Neuronal stem cell (in vitro differentiated cells): ENCODE measurements around the gene TRPM3.

Experiments used
- DNase-seq: peaks from one replicate; pipeline ENCODE4 v3.0.0-alpha.2; 2013; ENCODE audit warnings: low spot score
- H2AFZ ChIP-seq: one replicate; pipeline ENCODE4 v1.6.1; 2013; ENCODE audit warnings: mild to moderate bottlenecking, low read length, inconsistent platforms
- H2AK5ac ChIP-seq: 2 replicates; pipeline ENCODE4 v1.6.1; 2013; ENCODE audit warnings: low read depth, mild to moderate bottlenecking, inconsistent platforms, low read length, moderate library complexity, mixed read lengths
- H2BK120ac ChIP-seq: 2 replicates; pipeline ENCODE4 v1.6.1; 2013; ENCODE audit warnings: low read depth, mild to moderate bottlenecking, inconsistent platforms, low read length, moderate library complexity, mixed read lengths
- H2BK12ac ChIP-seq: one replicate; pipeline ENCODE4 v1.6.1; 2013; ENCODE audit warnings: low read length, inconsistent platforms
- H2BK15ac ChIP-seq: 2 replicates; pipeline ENCODE4 v1.6.1; 2013; ENCODE audit warnings: mild to moderate bottlenecking, low read length, inconsistent platforms, mixed read lengths
- H2BK5ac ChIP-seq: one replicate; pipeline ENCODE4 v1.6.1; 2013; ENCODE audit warnings: inconsistent platforms, mild to moderate bottlenecking, low read length, moderate library complexity
- H3K14ac ChIP-seq: one replicate; pipeline ENCODE4 v1.6.1; 2013; ENCODE audit warnings: low read length, inconsistent platforms
- H3K18ac ChIP-seq: 2 replicates; pipeline ENCODE4 v1.6.1; 2013; ENCODE audit warnings: low read length, inconsistent platforms
- H3K23ac ChIP-seq: 2 replicates; pipeline ENCODE4 v1.6.1; 2013; ENCODE audit warnings: low read depth, mild to moderate bottlenecking, mixed read lengths, low read length, inconsistent platforms; ENCODE audit not compliant: poor library complexity
- H3K27ac ChIP-seq: replicated peaks from 3 replicates; pipeline ENCODE4 v1.5.1; 2013; ENCODE audit warnings: low read length, inconsistent platforms
- H3K27me3 ChIP-seq, 3 experiments: 2 replicates each; pipeline ENCODE4 v1.6.1; 2013; ENCODE audit warnings: low read length in 3 of 3, mild to moderate bottlenecking in 2 of 3, inconsistent platforms in 1 of 3, low read depth in 1 of 3, mixed read lengths in 1 of 3, moderate library complexity in 1 of 3; ENCODE audit not compliant: control insufficient read depth in 3 of 3, insufficient read depth in 3 of 3
- H3K36me3 ChIP-seq, 2 donors: replicated peaks in 1 of 2; 2 replicates each; pipeline ENCODE4 v1.6.1; 2013; ENCODE audit warnings: low read length in 2 of 2; ENCODE audit not compliant: control insufficient read depth in 2 of 2, insufficient read depth in 2 of 2
- H3K4ac ChIP-seq: 2 replicates; pipeline ENCODE4 v1.6.1; 2013; ENCODE audit warnings: inconsistent platforms, mild to moderate bottlenecking, low read length, moderate library complexity
- H3K4me1 ChIP-seq, 2 donors: 1 replicate in 1 of 2; 2 replicates in 1 of 2; pipeline ENCODE4 v1.6.1; 2013; ENCODE audit warnings: low read length in 2 of 2, low read depth in 1 of 2; ENCODE audit not compliant: control insufficient read depth in 2 of 2, insufficient read depth in 1 of 2
- H3K4me2 ChIP-seq: one replicate; pipeline ENCODE4 v1.6.1; 2013; ENCODE audit warnings: mild to moderate bottlenecking, low read length, inconsistent platforms; ENCODE audit not compliant: insufficient read depth, poor library complexity, severe bottlenecking
- H3K4me3 ChIP-seq, 2 donors: 2 replicates each; pipeline ENCODE4 v1.5.1; 2013; ENCODE audit warnings: low read length in 2 of 2, mild to moderate bottlenecking in 2 of 2, inconsistent platforms in 1 of 2, moderate library complexity in 1 of 2
- H3K79me1 ChIP-seq: one replicate; pipeline ENCODE4 v1.6.1; 2013; ENCODE audit warnings: low read depth, mild to moderate bottlenecking, inconsistent platforms, low read length, moderate library complexity
- H3K9ac ChIP-seq: one replicate; pipeline ENCODE4 v1.6.1; 2013; ENCODE audit warnings: mild to moderate bottlenecking, low read depth, low read length, inconsistent platforms; ENCODE audit not compliant: poor library complexity
- H3K9me3 ChIP-seq, 2 donors: replicated peaks in 1 of 2; 2 replicates each; pipeline versions ENCODE3 to v1.6.1; 2013; ENCODE audit warnings: low read length in 2 of 2, mild to moderate bottlenecking in 2 of 2, inconsistent platforms in 1 of 2, low read depth in 1 of 2, mixed read lengths in 1 of 2, moderate library complexity in 1 of 2; ENCODE audit not compliant: control insufficient read depth in 2 of 2, insufficient read depth in 1 of 2
- H4K8ac ChIP-seq: one replicate; pipeline ENCODE4 v1.6.1; 2013; ENCODE audit warnings: low read depth, mild to moderate bottlenecking, inconsistent platforms, low read length, moderate library complexity
- H4K91ac ChIP-seq: one replicate; pipeline ENCODE4 v1.6.1; 2013; ENCODE audit warnings: low read length, low read depth, mild to moderate bottlenecking, inconsistent platforms; ENCODE audit not compliant: poor library complexity
- WGBS, 2 donors: extraction: QIAGEN DNeasy Blood & Tissue Kit; methylation state at CpG; one replicate each; pipeline ENCODE4 v1.1.7; 2013; ENCODE audit warnings: missing lambda C conversion rate in 2 of 2, mixed read lengths in 1 of 2; ENCODE audit not compliant: insufficient read length in 2 of 2, insufficient replicate concordance in 1 of 2; ENCODE audit errors: extremely low coverage in 2 of 2; 5-methylcytosine and 5-hydroxymethylcytosine counted together

TRPM3 gene

DNA sequence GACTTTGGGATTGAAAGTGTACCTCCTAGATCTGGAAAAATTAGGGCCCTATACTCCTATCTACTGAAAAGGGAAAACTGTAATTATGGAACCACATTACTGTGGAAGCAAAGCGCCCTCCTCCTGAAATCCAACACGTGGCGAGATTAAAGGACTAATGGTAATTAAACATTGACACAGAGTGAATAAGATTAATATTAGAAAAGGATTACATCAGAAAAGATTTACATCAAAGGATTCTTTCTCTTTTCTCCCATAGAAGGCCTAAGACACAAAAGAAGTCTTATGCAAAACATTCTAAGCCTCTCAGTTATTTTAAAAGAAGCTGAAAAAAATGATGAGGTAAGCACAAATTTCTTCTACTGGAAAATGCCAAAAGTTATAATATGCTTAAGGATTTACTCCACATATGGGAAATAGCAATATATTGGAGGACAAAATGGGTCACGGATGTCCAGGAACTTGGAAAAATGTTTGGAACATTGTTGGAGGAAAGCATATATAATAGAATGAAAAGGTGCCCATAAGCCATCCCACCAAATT is 227.8 kb downstream of the TRPM3 start:
- no CpG with 5 or more reads among the region's 4 CpGs for WGBS, 2 donors
- Histone ChIP-seq H3K79me1 (no peaks in the 10 kb centered on the region), H2BK5ac (no peak overlapping the region), H3K18ac (no peak overlapping the region), H3K9ac (no peak overlapping the region), H2BK120ac (no peak overlapping the region), H2BK15ac (no peak overlapping the region), H3K4me1 (no peaks in the 10 kb centered on the region), H3K36me3 (no peaks in the 10 kb centered on the region), H3K27ac (no peak overlapping the region), H3K4me2 (no peak overlapping the region), H3K27me3 (no peaks in the 10 kb centered on the region), H3K4me3 (no peak overlapping the region), H3K4ac (no peak overlapping the region), H3K14ac (no peak overlapping the region), H4K91ac (no peak overlapping the region), H3K23ac (no peak overlapping the region), H2AFZ (no peak overlapping the region), H2BK12ac (no peak overlapping the region), H2AK5ac (no peak overlapping the region), H3K9me3 (peaks cover 0 to under 1% of the 10 kb centered on the region in 2 donors), H4K8ac (no peak overlapping the region)
- no peak for DNase-seq

DNA sequence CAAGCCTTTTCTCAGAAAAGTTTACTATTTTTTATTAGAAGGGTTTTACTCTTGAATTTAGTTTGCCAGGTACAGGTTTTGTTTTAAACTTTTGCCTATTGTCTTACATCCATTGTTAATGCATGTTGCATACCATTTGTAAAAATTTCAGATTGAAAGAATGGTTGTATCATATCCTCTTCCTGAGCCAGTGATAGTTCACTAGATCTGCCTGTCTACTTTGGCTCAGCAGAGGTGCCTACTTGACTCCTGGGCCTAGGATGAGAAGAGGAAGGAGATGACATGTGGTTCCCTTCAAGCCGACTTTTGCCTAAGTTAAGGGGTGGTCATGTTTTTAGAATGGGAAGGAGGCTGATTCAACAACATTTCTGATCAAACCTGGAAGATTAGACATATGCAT is 232.9 kb downstream of the TRPM3 start:
- no peak overlapping the region for H3K4me2 ChIP-seq
- no peak overlapping the region for H2BK15ac ChIP-seq
- H4K91ac ChIP-seq = no peak overlapping the region
- no peak overlapping the region for H3K18ac ChIP-seq
- no peak overlapping the region for H2BK120ac ChIP-seq
- H3K27me3 ChIP-seq = no peaks in the 10 kb centered on the region
- no peak overlapping the region for H2AFZ ChIP-seq
- H4K8ac ChIP-seq = no peak overlapping the region
- H3K36me3 ChIP-seq = no peaks in the 10 kb centered on the region
- H3K14ac ChIP-seq = no peak overlapping the region
- no peaks in the 10 kb centered on the region for H3K79me1 ChIP-seq
- WGBS, 2 donors = no CpG with 5 or more reads among the region's 1 CpG
- no peaks in the 10 kb centered on the region for H3K9me3 ChIP-seq
- H2BK5ac ChIP-seq = no peak overlapping the region
- H3K23ac ChIP-seq = no peak overlapping the region
- H3K27ac ChIP-seq = no peak overlapping the region
- H3K4ac ChIP-seq = no peak overlapping the region
- peaks cover 0 to 8% of the 10 kb centered on the region in 2 donors for H3K4me1 ChIP-seq
- no peak overlapping the region for H3K9ac ChIP-seq
- H2BK12ac ChIP-seq = no peak overlapping the region
- H2AK5ac ChIP-seq = no peak overlapping the region
- DNase-seq = no peak
- H3K4me3 ChIP-seq = no peak overlapping the region

DNA sequence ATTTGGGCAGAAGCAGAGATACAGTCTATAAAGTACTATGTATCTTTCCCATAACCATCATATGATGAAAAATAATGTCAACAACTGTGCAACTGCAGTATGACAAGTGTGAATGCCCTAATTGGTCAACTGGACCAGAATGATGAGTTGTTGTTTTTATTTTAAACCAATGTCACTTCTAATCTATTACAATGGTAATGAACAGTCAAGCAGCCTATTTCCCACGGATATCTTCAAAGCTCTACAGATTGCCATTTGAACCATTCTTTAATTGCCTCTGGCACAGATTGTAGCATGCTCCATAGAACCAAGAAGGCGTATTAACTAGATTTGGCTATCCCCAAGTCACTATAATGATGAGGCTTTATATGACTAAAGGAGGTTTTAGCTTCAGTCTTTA is 233.6 kb downstream of the TRPM3 start:
- H3K9me3 ChIP-seq = no peaks in the 10 kb centered on the region
- H3K27me3 ChIP-seq = no peaks in the 10 kb centered on the region
- H2AK5ac ChIP-seq = no peak overlapping the region
- no peak overlapping the region for H2BK12ac ChIP-seq
- H3K4me1 ChIP-seq = peaks cover 0 to 8% of the 10 kb centered on the region in 2 donors
- H3K36me3 ChIP-seq = no peaks in the 10 kb centered on the region
- H3K4ac ChIP-seq = no peak overlapping the region
- H2BK15ac ChIP-seq = no peak overlapping the region
- H3K4me3 ChIP-seq = no peak overlapping the region
- H2BK5ac ChIP-seq = no peak overlapping the region
- H2BK120ac ChIP-seq = no peak overlapping the region
- no peak overlapping the region for H3K27ac ChIP-seq
- no peak for DNase-seq
- H3K18ac ChIP-seq = no peak overlapping the region
- H3K23ac ChIP-seq = no peak overlapping the region
- no peak overlapping the region for H4K91ac ChIP-seq
- H3K4me2 ChIP-seq = no peak overlapping the region
- H4K8ac ChIP-seq = no peak overlapping the region
- no CpG with 5 or more reads among the region's 2 CpGs for WGBS, 2 donors
- H3K79me1 ChIP-seq = no peaks in the 10 kb centered on the region
- H2AFZ ChIP-seq = no peak overlapping the region
- H3K14ac ChIP-seq = no peak overlapping the region
- H3K9ac ChIP-seq = no peak overlapping the region

DNA sequence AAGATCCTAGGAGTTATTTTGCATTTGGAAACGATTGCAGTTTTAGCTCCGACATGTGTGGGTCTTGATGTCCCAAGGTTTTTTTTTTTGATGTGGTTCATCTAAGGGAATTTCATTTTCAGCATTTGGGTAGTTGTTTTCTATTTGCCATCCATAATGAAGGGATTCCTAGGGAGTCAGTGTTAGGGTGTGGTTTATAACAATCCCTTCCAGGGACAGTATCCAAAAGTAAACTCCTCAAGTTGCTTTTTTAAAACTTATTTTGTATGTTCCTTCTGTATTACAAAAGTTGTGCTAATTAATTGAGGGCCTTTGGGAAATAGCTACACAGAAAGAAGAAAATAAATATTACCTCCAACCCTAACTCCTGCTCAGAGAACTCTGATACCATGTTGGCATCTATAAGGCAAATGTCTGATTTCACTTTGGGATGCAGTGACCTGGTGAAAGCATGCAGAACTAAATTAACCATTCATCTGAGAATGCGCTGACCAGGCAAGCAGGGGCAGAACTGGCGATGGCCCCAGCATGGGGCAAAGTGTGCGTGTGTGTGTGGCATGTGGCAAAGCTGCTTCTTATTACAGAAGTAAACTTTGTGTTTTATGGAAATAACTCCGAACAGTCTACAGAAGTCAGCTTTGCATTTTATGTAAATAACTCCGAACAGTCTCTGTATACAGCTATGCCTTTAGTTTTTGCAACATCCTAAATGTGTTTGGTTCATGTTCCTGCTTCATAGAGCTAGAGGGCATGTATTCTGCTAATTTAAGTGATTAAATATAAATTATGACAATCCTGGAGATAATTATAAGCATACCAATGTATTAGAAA is 237.2 kb downstream of the TRPM3 start:
- Histone ChIP-seq H3K4ac (no peak overlapping the region), H4K8ac (no peak overlapping the region), H2BK5ac (no peak overlapping the region), H2AK5ac (no peak overlapping the region), H3K27ac (no peak overlapping the region), H2AFZ (no peak overlapping the region), H3K4me1 (peaks cover 6 to 13% of the 10 kb centered on the region in 2 donors), H2BK15ac (no peak overlapping the region), H4K91ac (no peak overlapping the region), H3K9ac (no peak overlapping the region), H3K36me3 (no peaks in the 10 kb centered on the region), H3K4me3 (no peak overlapping the region), H2BK120ac (no peak overlapping the region), H3K18ac (no peak overlapping the region), H3K4me2 (no peak overlapping the region), H3K79me1 (no peaks in the 10 kb centered on the region), H3K14ac (no peak overlapping the region), H3K23ac (no peak overlapping the region), H3K9me3 (no peaks in the 10 kb centered on the region), H2BK12ac (no peak overlapping the region), H3K27me3 (no peaks in the 10 kb centered on the region)
- no peak for DNase-seq
- WGBS, 2 donors = no CpG with 5 or more reads among the region's 7 CpGs
